GM03348 (cell line): ENCODE data around the gene AGAP2.
"Not testable (repeated sequence)": the region's sequence is repeated elsewhere in the genome, so short reads cannot be mapped to it uniquely, and the experiment has no call there.

ENCODE experiments used
- DNase-seq: peaks from one replicate; pipeline ENCODE4 v3.0.0; 2012; ENCODE audit warnings: low spot score

The AGAP2 gene

GRCh38 chr12:57738661-57739237 is at the start of gene AGAP2:
AGAP2 (minus strand) TSS chr12:57738742; CDS start chr12:57738246, 496 bp downstream.
- no peak for DNase-seq

GRCh38 chr12:57783861-57784260 is 45.3 kb upstream of the AGAP2 start:
- no peak for DNase-seq

- DNase-seq = no peak
Observed at GRCh38 chr12:57783466-57783801, 44.9 kb upstream of the AGAP2 start.

DNA sequence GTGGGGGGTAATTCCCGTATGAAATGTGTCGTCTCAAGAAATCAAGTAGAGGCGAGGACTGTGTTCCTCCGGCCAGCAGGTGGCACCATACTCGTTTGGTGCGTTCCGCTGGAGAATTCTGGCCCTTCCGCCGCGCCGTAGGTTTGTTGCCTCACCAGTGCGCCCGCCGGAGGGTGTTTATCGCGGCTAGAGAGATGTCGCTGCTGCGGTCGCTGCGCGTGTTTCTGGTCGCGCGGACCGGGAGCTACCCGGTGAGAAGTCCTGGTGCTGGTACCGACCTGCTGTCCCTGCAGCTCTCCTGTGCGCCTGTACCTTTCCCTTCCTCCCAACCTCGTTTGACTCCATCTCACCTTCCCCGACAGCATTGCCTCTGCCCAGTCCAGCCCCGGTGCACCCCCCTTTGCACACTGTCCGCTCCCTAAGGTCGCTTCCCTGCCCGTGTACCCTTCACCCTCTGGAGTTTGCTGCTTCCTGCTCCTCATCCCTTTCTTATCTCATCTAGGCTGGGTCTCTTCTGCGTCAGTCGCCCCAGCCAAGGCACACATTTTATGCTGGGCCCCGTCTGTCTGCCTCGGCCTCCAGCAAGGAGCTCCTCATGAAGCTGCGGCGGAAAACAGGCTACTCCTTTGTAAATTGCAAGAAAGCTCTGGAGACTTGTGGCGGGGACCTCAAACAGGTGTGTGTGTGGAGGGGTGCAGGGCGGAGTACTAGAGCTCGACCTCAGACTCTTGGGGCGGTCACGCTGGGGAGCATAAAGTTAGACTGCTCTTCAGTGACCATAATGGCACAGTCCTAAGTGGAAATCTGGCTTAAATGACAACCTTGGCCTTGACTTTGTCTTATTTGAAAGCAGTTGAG is 44.3 kb upstream of the AGAP2 start, which contains the start of gene TSFM:
TSFM (plus strand) TSS at position 180 of the 858 bp plus-strand sequence; CDS start at position 195, 15 bp downstream.
- peak; percentile 90 for DNase-seq

GRCh38 chr12:57782243-57782607 is 43.7 kb upstream of the AGAP2 start:
- DNase-seq = no peak

DNA sequence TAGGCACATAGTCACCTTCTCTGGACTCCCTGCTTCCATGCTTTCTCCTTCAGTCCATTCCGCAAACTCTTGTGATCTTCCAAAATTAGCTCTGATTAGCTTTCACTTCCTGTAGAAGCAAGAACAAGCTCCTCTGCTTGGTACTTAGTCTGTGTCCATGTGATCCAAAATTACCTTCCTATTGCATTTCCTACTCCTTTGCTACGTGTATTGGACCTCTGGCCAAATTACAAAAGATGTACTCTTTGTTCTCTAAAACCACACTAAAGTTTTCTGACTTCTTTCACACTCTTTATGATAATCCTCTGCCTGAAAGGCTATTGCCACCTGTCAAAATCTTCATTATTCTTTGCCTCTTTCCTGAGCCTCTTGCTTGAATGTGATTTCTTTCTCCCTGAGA is 43.3 kb upstream of the AGAP2 start:
- DNase-seq = no peak

DNA sequence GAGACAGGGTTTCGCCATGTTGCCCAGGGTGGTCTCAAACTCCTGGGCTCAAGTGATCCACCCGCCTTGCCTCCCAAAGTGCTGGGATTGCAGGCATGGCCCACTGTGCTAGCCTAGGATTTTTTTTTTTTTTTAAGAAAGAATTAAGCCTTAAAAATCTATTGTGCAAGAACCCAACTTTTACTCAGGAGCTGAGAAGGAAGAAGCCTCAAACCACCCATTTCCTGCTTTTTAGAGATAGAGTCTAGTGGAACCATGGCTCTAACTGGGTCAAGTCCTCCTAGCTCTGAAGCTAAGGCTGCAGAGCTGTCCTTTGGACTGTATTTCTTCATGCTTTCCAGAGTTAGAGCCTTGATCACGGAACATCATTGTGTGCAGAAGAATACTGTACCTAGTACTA is 42.7 kb upstream of the AGAP2 start:
- DNase-seq = no peak

GRCh38 chr12:57780284-57780897 is 41.8 kb upstream of the AGAP2 start:
- DNase-seq = no peak

GRCh38 chr12:57779736-57780135 is 41.2 kb upstream of the AGAP2 start:
- DNase-seq = no peak

DNA sequence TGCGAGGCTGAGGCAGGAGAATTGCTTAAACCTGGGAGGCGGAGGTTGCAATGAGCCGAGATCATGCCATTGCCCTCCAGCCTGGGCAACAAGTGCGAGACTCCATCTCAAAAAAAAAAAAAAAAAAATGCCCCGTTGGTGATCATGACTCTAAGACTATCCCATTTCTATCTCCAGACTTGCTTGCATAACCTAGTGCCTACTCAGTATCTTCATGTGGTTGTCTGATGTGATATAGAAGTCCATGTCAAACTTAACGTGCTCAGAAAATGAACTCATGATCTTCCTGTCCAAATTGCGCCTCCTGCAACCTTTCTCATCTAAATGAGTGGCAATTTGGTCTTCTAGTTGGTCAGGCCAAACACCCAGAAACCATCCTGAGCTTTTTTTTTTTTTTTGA is 39.4 kb upstream of the AGAP2 start:
- DNase-seq = no peak

- DNase-seq = no peak
Observed at GRCh38 chr12:57777367-57777766, 38.8 kb upstream of the AGAP2 start.

- no peak for DNase-seq
Observed at GRCh38 chr12:57776247-57776587, 37.7 kb upstream of the AGAP2 start.

DNA sequence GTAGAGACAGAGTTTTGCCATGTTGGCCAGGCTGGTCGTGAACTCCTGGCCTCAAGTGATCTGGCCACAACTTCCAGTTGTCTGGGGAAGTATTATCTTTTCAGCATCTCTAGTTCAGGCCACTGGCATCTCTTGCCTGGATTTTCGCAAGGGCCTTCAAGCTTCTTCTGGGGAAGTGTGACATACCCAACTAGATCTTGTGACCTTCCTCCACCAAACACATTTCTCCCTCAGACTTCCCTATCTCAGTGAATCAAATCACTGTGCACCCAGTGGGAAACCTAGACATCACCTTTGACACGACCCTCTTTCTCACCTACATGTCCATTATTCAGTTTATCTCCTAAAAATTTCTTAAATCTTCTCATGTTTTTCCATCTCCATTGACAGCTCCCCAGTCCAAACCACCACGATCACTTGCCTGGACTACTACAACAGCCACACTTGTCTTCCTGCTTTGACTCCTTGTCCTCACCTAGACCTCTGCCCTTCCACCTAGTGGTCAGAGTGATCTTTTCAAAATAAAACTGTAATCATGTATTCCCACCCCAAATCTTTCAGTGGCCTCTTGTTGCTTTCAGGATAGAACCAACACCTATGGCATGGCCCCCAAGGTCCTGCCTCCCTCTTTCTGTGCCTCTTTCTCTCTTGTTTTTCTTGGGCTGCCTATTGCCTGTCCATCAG is 37.2 kb upstream of the AGAP2 start:
- no peak for DNase-seq

GRCh38 chr12:57775044-57775443 is 36.5 kb upstream of the AGAP2 start:
- DNase-seq = no peak

DNA sequence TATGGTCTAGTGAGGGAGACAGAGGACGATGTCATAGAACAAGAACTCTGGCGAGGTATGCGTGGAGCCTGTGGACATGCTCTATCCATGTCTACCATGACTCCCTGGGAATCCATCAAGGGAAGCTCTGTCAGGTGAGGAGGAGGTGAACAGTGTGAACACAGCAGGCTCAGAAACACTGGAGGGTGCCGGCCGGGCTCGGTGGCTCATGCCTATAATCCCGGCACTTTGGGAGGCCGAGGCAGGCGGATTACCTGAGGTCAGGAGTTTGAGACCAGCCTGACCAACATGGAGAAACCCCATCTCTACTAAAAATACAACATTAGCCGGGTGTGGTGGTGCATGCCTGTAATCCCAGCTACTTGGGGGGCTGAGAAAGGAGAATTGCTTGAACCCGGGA is 36.1 kb upstream of the AGAP2 start:
- not testable (repeated sequence) for DNase-seq

- peak; percentile 81 for DNase-seq
Observed at GRCh38 chr12:57772429-57773322, 34.1 kb upstream of the AGAP2 start, which contains the start of gene EEF1AKMT3. EEF1AKMT3 (plus strand) TSS chr12:57772614; CDS start chr12:57772725, 111 bp downstream.

- DNase-seq = peak; percentile 95
Observed at GRCh38 chr12:57771873-57772428, 33.4 kb upstream of the AGAP2 start, which contains the start of gene METTL1. METTL1 (minus strand) TSS chr12:57772105; CDS start chr12:57772083, 22 bp downstream.

- DNase-seq = peak; percentile 94
Observed at GRCh38 chr12:57771236-57771872, 32.8 kb upstream of the AGAP2 start.

- DNase-seq = no peak
Observed at GRCh38 chr12:57770734-57771133, 32.2 kb upstream of the AGAP2 start.

DNA sequence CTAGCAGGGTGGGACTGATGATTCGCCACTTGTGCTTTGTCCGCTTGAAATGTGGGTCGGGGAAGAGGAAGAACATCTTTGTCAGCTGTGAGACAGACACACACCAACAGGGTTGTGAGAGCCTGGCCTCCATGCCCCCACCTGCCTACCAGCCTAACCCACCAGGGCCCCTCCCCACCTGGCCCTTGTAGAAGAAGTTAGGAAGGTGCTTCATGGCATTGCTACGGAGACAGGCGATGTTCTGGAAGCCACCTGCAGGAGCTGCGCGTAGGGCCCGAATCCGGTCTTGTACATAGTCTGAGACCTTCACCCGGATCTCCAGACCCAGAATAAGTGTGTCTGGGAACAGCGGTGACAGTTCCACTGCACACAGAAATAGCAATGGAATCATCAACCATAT is 31.1 kb upstream of the AGAP2 start:
- DNase-seq = no peak

- no peak for DNase-seq
Observed at GRCh38 chr12:57767876-57768275, 29.3 kb upstream of the AGAP2 start.
